Urinary bladder (tissue), 4 donors: ENCODE data around the gene AKAP7. TPM values are rescaled to one million over a fixed set of nuclear protein-coding genes. Genes with fewer than 3 reads are reported as not detected.
"Not testable (repeated sequence)": the region's sequence is repeated elsewhere in the genome, so short reads cannot be mapped to it uniquely, and the experiment has no call there.

Experiments
- DNase-seq: peaks from one replicate; pipeline ENCODE4 v3.0.0-alpha.2; 2015; ENCODE audit errors: extremely low spot score
- H3K27ac ChIP-seq: one replicate; pipeline ENCODE4 v1.5.1; 2013; ENCODE audit warnings: low read depth, mild to moderate bottlenecking, moderate library complexity
- H3K36me3 ChIP-seq: one replicate; pipeline ENCODE4 v1.6.1; 2013; ENCODE audit warnings: mild to moderate bottlenecking, moderate library complexity; ENCODE audit not compliant: insufficient read depth
- H3K4me1 ChIP-seq: one replicate; pipeline ENCODE4 v1.6.1; 2013; ENCODE audit warnings: mild to moderate bottlenecking, moderate library complexity; ENCODE audit not compliant: insufficient read depth
- H3K4me3 ChIP-seq: one replicate; pipeline ENCODE4 v1.5.1; 2013; ENCODE audit warnings: low read depth, low read length
- whole genome bisulfite sequencing: extraction: QIAGEN DNeasy Blood & Tissue Kit; methylation state at CpG from one replicate; pipeline ENCODE4 v1.1.7; 2013; 5-methylcytosine and 5-hydroxymethylcytosine counted together
- polyA plus RNA-seq: library from polyadenylated mRNA; stranded (reverse); fragments of 200-250 nt; gene quantifications from one replicate; pipeline ENCODE4 v1.2.3, GENCODE V29; 2013
- total RNA-seq: library from RNA; depleted of rRNA; stranded (reverse); fragments of >200 nt; gene quantifications from one replicate; pipeline ENCODE4 v1.2.3, GENCODE V29; 2014
- donor health status: healthy with polysubstance abuse.
- donor health status: healthy.

The AKAP7 gene
- total and polyA plus RNA-seq, 2 donors = 6.8 to 38.2 TPM

- Histone ChIP-seq H3K4me1 (no peaks in the 10 kb centered on the region), H3K27ac (no peak overlapping the region), H3K36me3 (peaks cover 2% of the 10 kb centered on the region), H3K4me3 (no peak overlapping the region)
- WGBS = 52% methylated on average over 4 of the region's 4 CpGs
- no peak for DNase-seq
These were observed 123.7 kb downstream of the AKAP7 start for GRCh38 chr6:131258816-131259476.

- not testable (repeated sequence) for H3K4me1 ChIP-seq, DNase-seq, H3K4me3 ChIP-seq, H3K27ac ChIP-seq, H3K36me3 ChIP-seq
- WGBS = 97% methylated on average over 6 of the region's 6 CpGs
These were observed 125.7 kb downstream of the AKAP7 start for GRCh38 chr6:131260960-131261359.

GRCh38 chr6:131262060-131262459 is 126.8 kb downstream of the AKAP7 start:
- no peak for DNase-seq
- H3K4me3 ChIP-seq = no peak overlapping the region
- WGBS = 97% methylated on average over 3 of the region's 3 CpGs
- no peak overlapping the region for H3K27ac ChIP-seq
- no peaks in the 10 kb centered on the region for H3K4me1 ChIP-seq
- H3K36me3 ChIP-seq = peaks cover 2% of the 10 kb centered on the region

- Histone ChIP-seq H3K36me3 (peaks cover 2% of the 10 kb centered on the region), H3K4me3 (no peak overlapping the region), H3K27ac (no peak overlapping the region), H3K4me1 (no peaks in the 10 kb centered on the region)
- no peak for DNase-seq
- WGBS = 85% methylated on average over 4 of the region's 4 CpGs
These were observed 130.7 kb downstream of the AKAP7 start for GRCh38 chr6:131265939-131266338.

GRCh38 chr6:131268303-131268702 is 133.0 kb downstream of the AKAP7 start:
- WGBS = 94% methylated on average over 5 of the region's 5 CpGs
- H3K4me1 ChIP-seq = no peaks in the 10 kb centered on the region
- H3K27ac ChIP-seq = no peak overlapping the region
- DNase-seq = no peak
- no peaks in the 10 kb centered on the region for H3K36me3 ChIP-seq
- H3K4me3 ChIP-seq = no peak overlapping the region

- WGBS = 98% methylated on average over 3 of the region's 3 CpGs
- Histone ChIP-seq H3K27ac (no peak overlapping the region), H3K4me3 (no peak overlapping the region), H3K4me1 (no peaks in the 10 kb centered on the region), H3K36me3 (no peaks in the 10 kb centered on the region)
- no peak for DNase-seq
These were observed 134.5 kb downstream of the AKAP7 start for GRCh38 chr6:131269565-131270391.

- Histone ChIP-seq H3K4me3 (no peak overlapping the region), H3K36me3 (no peaks in the 10 kb centered on the region), H3K4me1 (no peaks in the 10 kb centered on the region), H3K27ac (no peak overlapping the region)
- DNase-seq = no peak
- 98% methylated on average over 3 of the region's 3 CpGs for WGBS
These were observed 135.3 kb downstream of the AKAP7 start for GRCh38 chr6:131270534-131270933.

GRCh38 chr6:131275273-131275672 is 140.0 kb downstream of the AKAP7 start:
- no peak overlapping the region for H3K27ac ChIP-seq
- no peak for DNase-seq
- no peak overlapping the region for H3K4me3 ChIP-seq
- no peaks in the 10 kb centered on the region for H3K36me3 ChIP-seq
- no peaks in the 10 kb centered on the region for H3K4me1 ChIP-seq
- WGBS = 98% methylated on average over 4 of the region's 4 CpGs

GRCh38 chr6:131277591-131277990 is 142.3 kb downstream of the AKAP7 start:
- no peak for DNase-seq
- Histone ChIP-seq H3K27ac (no peak overlapping the region), H3K4me3 (no peak overlapping the region), H3K36me3 (no peaks in the 10 kb centered on the region), H3K4me1 (no peaks in the 10 kb centered on the region)
- WGBS = 99% methylated on average over 1 of the region's 1 CpG

GRCh38 chr6:131281471-131282270 is 146.4 kb downstream of the AKAP7 start:
- no peaks in the 10 kb centered on the region for H3K36me3 ChIP-seq
- H3K27ac ChIP-seq = no peak overlapping the region
- no peaks in the 10 kb centered on the region for H3K4me1 ChIP-seq
- no peak overlapping the region for H3K4me3 ChIP-seq
- DNase-seq = no peak
- 49% methylated on average over 16 of the region's 16 CpGs for WGBS

- 89% methylated on average over 5 of the region's 5 CpGs for WGBS
- H3K4me1 ChIP-seq = no peaks in the 10 kb centered on the region
- H3K4me3 ChIP-seq = no peak overlapping the region
These were observed 147.1 kb downstream of the AKAP7 start for GRCh38 chr6:131282365-131282764.

GRCh38 chr6:131283466-131284175 is 148.4 kb downstream of the AKAP7 start:
- Histone ChIP-seq H3K4me1 (no peaks in the 10 kb centered on the region), H3K4me3 (no peak overlapping the region), H3K27ac (no peak overlapping the region), H3K36me3 (no peaks in the 10 kb centered on the region)
- WGBS = 93% methylated on average over 7 of the region's 7 CpGs
- no peak for DNase-seq

More at GRCh38 chr6:131282365-131282764, 147.1 kb downstream of the AKAP7 start:
- DNase-seq = no peak
- H3K27ac ChIP-seq = no peak overlapping the region
- H3K36me3 ChIP-seq = no peaks in the 10 kb centered on the region

- H3K4me3 ChIP-seq = no peak overlapping the region
- no peak for DNase-seq
- WGBS = 65% methylated on average over 1 of the region's 1 CpG
- no peak overlapping the region for H3K27ac ChIP-seq
- no peaks in the 10 kb centered on the region for H3K36me3 ChIP-seq
- no peaks in the 10 kb centered on the region for H3K4me1 ChIP-seq
These were observed 150.3 kb downstream of the AKAP7 start for GRCh38 chr6:131285548-131285947.
